HEK293 (cell line): Measurements from ENCODE around the gene TRAK2.

ENCODE experiments used
- BCL11A ChIP-seq: fragments of 450-650 bp; formaldehyde crosslinking; IDR thresholded peaks from 2 replicates; pipeline ENCODE4 v1.5.1; 2016; ENCODE audit warnings: low read depth, missing biosample characterization, missing genetic modification characterization
- CTCF ChIP-seq: fragments of 450-650 bp; formaldehyde crosslinking; IDR thresholded peaks from 2 replicates; pipeline ENCODE4 v1.5.1; 2016; ENCODE audit warnings: missing biosample characterization, missing genetic modification characterization
- ZNF140 ChIP-seq: fragments of 450-650 bp; formaldehyde crosslinking; IDR thresholded peaks from 2 replicates; pipeline ENCODE4 v1.5.1; 2016; ENCODE audit warnings: missing biosample characterization, missing genetic modification characterization
- ZNF324 ChIP-seq: fragments of 450-650 bp; formaldehyde crosslinking; IDR thresholded peaks from 2 replicates; pipeline ENCODE4 v1.5.1; 2016; ENCODE audit warnings: missing biosample characterization, missing genetic modification characterization
- ZNF837 ChIP-seq: fragments of 450-650 bp; formaldehyde crosslinking; IDR thresholded peaks from 2 replicates; pipeline ENCODE4 v1.5.1; 2016; ENCODE audit warnings: missing biosample characterization, missing genetic modification characterization

GRCh38 chr2:201467666-201468065, 16.4 kb upstream of the TRAK2 start:
- no peak for TF ChIP-seq ZNF837
- TF ChIP-seq CTCF = no peak
- TF ChIP-seq BCL11A (tag by site-specific recombination) = no peak
- TF ChIP-seq ZNF324 (tag by site-specific recombination) = no peak
- TF ChIP-seq ZNF140 (tag by site-specific recombination) = no peak
